GM19467 (cell line): ENCODE data around the gene ARMC6.

ENCODE experiments used
- ATAC-seq: cut with Tn5 transposase; IDR thresholded peaks from one replicate; pipeline ENCODE4 v1.9.1; 2021; ENCODE audit warnings: mild to moderate bottlenecking, moderate library complexity; ENCODE audit not compliant: unreplicated experiment

ARMC6 gene

DNA sequence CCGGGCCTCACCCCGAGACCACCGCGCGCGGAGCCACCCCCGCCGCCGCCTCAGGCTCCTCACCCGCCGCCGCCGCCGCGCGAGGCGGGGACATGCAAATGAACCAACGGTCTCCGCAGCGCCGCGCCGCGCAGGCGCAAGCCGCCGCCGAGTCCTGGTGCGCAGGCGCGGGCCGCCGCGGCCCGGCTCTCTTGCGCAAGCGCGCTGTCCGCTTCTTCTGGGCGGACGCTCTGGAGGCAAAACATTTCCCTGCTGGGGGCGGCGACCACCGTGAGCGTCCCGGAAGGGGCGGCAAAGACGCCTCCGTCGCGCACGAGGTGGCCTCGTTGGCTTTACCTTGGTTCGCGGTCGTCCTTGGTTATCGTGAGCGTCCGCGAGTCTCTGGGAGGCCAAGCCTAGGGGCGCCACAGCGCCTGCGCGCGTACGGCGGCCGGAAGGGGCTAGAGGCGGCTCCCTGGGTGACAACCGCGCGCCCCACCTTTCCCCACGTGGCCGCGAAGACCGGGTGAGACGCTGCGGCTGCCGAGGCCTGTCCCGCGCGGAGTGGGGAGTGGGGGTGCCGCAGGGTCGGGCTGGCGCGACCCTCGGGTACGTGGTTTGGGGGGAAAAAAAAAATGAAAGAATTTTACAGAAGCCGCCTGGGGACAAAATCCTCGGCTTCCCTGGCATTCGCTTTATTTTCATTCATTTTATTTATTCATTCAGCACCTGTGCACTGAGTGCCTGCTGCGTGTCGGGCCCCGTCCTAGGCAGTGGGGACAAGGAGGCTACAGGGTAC lies at the start of gene ARMC6, which contains the start of gene SUGP2:
Gene ARMC6, plus strand, starts transcription at position 178 of the 778 bp plus-strand sequence. CDS start 607 bp downstream, outside the sequence.
Gene SUGP2, minus strand, starts transcription at position 92 of the 778 bp plus-strand sequence. CDS start 2,446 bp downstream, outside the sequence.
- ATAC-seq: peak; percentile 62

GRCh38 chr19:18984251-18984650 lies 49.2 kb upstream of the ARMC6 start:
- no peak for ATAC-seq

- no peak for ATAC-seq
Measured at GRCh38 chr19:18985257-18985656, 48.1 kb upstream of the ARMC6 start.

GRCh38 chr19:18987456-18987855 lies 45.9 kb upstream of the ARMC6 start:
- no peak for ATAC-seq

DNA sequence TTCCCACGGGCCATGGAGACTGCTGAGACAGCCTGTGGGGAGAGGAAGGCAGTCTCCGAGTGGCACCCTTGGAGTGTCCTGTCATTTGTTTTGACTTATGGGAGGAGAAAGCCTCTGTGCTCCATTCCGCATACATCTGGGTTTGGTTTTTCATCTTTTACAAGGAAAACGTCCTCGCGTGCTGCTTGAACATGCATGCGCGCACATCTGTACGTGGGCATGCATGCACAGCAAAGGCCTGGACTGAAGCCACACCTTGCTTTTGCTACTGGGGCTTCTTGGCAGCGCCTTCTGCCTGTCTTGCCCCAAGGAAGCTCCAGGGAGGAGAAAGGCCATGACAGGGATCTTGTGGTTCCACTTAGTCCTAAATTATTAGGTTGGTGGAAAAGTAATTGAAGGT lies 44.1 kb upstream of the ARMC6 start:
- ATAC-seq: no peak

DNA sequence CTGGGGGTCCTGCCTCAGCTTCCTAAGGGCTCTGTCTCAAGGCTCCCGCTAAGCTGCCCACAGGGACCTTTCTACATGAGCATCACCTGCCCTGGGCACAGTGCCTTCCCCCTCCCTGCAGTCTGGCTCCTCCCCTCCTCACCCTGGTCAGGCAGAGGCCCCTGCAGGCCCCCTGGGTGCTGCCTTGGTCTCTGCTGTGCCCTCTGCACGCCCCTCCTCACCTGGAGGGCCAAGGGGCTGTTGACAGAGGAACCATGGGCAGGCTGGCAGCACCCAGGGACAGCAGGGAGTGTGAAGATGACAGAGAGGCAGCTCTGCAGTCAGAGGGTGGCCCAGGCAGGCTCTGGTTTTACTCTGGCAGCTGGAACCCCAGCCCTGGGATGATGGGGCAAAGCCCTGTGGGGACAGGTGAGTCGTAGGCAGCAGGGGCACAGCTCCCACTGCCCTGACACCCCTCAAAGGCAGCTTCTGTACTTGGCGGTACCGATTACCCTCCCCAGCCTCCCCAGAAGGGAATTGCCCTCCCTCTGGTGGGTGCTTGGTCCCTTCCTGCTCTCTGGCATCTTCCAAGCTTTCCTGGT lies 43.2 kb upstream of the ARMC6 start:
- no peak for ATAC-seq

DNA sequence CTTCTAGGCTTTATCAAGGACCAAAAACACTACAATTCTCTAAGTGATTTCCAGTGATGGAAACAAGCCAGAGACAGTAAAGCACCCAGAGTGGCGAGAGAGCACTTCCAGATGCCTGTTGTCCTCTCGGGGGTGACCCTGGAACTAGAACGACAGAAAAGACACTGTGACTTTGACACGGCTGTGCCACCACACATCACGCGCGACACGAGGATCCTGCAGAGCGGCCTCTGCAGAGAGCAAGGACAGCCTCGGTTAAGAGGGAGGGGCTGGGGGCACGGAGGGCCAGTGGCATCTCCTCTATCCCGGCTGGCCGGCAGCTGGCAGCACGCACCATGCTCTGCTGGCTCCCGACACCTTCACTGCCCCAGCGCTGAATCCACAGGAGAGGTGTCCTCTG lies 42.4 kb upstream of the ARMC6 start:
- no peak for ATAC-seq

DNA sequence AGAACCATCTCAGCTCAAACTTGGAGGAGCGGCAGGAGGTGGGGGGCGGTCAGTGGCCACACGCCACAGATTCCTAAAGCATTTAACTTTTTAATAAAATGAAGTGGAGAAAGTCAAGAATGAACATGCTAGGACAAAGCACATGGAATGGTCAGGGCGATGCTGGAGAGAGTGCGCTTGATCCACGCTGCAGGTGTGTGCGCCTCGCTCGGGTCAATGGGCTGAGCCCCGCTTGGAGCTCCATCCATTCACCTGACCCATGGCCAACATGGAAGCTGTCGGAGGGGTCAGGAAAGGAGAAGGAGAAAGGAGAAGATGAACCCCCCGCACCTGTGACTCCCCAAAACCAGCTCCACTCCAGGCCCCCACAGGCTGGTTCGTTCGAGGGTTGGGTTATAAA lies 41.9 kb upstream of the ARMC6 start:
- ATAC-seq: no peak

GRCh38 chr19:18992696-18993095 lies 40.7 kb upstream of the ARMC6 start:
- no peak for ATAC-seq

- no peak for ATAC-seq
Measured at GRCh38 chr19:18993115-18993514, 40.3 kb upstream of the ARMC6 start.

- ATAC-seq: no peak
Measured at GRCh38 chr19:18995804-18996241, 37.6 kb upstream of the ARMC6 start.

GRCh38 chr19:18996351-18996750 lies 37.1 kb upstream of the ARMC6 start:
- no peak for ATAC-seq

GRCh38 chr19:18996796-18997394 lies 36.5 kb upstream of the ARMC6 start:
- ATAC-seq: no peak

- no peak for ATAC-seq
Measured at GRCh38 chr19:18998276-18998675, 35.1 kb upstream of the ARMC6 start.

GRCh38 chr19:18999016-18999758 lies 34.2 kb upstream of the ARMC6 start:
- ATAC-seq: no peak

- no peak for ATAC-seq
Measured at GRCh38 chr19:18999896-19000620, 33.3 kb upstream of the ARMC6 start.

DNA sequence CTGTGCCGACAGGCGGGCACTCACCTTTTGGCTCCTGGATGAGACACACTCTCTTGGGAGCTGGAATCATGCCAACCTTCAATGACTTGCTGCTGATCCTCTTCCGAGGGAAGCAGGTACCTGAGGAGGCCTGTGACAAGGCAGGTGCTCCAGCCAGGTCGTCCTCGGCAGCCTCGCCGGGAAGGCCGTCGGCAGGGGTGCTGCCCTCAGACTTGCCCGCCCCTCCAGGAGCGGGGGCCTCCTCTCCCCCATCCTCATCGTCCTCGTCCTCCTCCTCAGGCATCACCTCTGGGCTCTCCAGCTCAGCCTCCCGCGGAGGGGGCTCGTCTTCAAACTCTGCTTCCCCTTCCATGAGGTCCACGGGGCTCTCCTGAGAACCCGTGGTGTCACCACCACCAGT lies 29.3 kb upstream of the ARMC6 start:
- ATAC-seq: no peak

DNA sequence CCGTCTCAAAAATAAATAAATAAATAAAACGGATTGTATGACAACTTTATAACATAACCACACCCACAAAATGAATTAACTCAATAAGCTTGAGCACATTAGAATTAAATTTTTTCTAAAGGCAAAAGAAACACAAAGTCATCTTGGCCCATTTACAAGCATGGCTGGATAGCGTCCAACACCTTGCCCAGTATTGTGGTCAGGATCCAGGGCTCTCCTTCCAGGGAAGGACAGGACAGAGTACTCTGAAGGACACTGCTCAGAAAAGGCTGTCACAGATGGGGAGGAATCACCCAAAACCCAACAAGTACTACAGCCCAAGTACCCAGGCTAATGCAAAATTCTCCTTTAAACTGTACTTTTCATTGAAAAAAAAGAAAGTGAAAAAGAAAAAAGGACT lies 27.2 kb upstream of the ARMC6 start:
- no peak for ATAC-seq

- ATAC-seq: no peak
Measured at GRCh38 chr19:19009951-19010350, 23.5 kb upstream of the ARMC6 start.

DNA sequence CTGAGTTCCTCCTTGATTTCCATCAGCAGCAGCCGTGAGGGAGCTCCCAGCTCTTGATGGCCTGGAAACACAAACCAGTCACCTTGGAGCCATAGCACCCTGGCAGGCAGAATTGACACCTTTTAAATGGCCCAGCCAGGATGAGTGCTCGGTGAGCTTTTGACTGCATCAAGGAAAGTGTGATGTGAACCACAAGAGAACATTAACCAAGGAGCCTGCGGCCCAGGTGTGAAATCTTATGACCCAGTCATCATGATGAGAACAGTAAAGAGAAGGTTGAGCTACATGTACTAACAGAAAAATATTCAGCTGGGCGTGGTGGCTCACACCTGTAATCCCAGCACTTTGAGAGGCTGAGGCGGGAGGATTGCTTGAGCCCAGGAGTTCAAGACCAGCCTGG lies 22.9 kb upstream of the ARMC6 start:
- no peak for ATAC-seq

DNA sequence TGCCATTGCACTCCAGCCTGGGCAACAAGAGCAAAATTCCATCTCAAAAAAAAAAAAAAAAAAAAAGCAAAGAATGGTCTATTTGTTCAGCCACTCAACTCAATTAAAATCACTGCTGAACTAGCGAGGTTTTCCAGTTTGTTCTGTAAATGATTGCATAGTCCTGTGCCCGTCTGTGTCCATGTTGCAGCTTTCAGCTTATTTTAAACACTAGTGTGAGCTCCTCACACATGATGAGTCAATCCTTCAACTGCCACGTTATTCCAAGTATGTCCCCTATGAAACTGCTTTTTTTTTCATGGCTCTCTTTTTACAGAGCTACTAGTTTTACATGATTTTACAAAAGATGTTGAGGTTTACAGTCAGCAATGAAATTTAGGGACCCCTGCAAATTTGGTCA lies 12.3 kb upstream of the ARMC6 start:
- no peak for ATAC-seq
